CD4-positive, alpha-beta T cell treated with Interleukin-4 for 1 hour (primary cell): ENCODE results near the gene RAD51D.
"Not testable (repeated sequence)": the region's sequence is repeated elsewhere in the genome, so short reads cannot be mapped to it uniquely, and the experiment has no call there.

Source experiments
- DNase-seq, 2 donors: peaks; one replicate each; pipeline ENCODE4 v3.0.0-alpha.2; 2020 to 2022

The RAD51D gene

DNA sequence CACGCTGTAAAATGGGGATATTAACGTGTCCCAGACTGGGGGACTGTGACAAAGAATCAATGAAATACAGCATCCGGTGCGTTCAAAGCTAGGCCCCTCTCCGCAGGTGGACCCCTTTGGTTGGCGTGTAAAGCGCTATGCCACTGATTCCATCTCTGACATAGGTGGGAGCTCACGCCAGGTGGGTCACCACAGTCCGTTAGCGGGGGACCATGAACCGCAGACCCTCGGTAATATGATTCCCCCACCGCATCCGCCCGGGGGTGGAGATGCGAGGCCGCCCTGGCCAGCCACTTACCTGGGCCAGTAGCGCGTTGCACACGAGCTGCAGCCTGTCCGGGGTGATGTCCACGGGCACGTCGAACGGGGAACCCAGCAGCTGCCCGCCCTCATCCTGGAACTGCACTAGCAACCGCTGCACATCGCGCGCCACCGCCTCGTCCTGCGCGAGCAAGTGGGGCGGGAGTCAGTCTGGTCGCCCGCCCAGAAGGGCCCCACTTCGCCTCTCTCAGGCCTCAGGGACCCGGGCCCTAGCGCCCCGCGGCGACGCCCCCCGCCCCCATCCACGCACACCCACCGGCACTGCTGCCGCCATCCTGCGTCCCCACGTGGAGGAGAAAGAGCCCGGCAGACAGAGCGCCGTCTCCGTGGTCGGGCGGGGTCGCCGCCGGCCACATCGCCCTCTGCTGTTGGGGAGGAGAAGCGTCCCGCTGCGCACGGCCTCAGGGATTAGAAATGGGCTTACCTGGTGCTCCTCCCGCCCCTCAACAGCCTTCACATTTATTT is 22.2 kb upstream of the RAD51D start, which contains the start of gene NLE1:
Gene NLE1 (minus strand): TSS at position 623 of the 786 bp plus-strand sequence. CDS start 28 bp downstream, at position 595.
- DNase-seq = peak; percentile 87 to 90

DNA sequence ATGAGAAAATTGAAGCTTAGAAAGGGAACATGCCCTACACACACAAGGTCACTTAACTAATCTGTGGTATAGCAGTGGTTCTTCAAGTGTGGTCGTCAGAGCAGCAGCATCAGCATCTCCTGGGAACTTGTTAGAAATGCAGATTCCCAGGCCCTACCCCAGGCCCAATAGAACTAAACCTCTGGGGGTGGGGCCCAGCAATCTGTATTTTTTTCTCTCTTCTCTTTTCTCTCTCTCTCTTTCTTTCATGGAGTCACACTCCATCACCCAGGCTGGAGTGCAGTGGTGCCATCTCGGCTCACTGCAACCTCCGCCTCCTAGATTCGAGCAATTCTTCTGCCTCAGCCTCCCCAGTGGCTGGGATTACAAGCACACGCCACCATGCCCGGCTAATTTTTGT is 18.6 kb upstream of the RAD51D start:
- DNase-seq = no peak

DNA sequence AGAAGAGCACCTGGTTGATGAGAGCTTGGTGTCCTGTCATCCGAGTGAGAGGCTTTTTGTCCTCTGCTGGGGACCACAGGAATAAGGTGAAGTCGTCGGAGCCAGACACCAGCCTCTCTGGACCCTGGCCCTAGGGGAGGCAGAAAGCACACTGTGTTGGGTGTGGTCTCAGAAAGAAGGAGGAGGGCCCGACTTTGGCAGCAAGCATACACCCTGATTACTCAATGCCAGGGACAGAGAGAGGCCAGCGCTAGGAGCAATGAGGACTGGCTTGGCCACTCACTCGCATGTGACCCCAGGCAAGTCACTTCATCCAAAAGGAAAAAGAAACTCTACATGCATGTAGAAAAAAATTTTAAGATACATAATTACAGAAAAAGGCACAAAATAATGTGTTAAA is 15.7 kb upstream of the RAD51D start:
- no peak for DNase-seq

DNA sequence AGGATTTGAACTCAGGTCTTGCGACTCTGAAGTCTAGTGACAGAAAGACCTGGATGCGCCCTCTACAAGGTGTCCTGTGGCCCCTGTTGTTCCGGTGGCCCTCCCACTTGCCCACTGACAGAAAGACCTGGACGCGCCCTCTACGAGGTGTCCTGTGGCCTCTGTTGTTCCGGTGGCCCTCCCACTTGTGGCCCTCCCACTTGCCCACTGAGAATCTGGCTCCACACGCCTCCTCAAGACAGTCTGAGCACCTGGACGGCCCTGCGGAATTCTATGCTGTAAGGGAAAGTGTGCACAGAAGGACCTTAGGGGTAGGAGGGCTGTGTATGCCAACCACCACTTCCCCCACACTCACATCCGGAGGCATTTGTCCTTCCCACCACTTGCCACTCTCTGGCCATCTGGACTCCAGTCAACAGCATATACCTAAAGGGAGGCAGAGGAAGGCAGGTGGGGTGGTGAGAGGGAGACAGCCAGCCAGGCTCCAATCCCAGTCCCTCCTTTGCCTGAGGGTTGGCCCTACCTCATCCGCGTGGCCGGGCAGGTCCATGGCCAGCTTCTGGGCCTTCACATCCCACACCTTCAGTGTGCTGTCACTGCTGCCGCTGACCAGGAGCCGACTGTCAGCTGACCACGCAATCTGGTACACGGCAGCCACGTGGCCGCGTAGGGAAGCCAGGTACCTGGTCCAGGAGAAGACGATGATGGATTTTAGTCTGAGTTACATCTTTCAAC is 13.3 kb upstream of the RAD51D start:
- DNase-seq = no peak

DNA sequence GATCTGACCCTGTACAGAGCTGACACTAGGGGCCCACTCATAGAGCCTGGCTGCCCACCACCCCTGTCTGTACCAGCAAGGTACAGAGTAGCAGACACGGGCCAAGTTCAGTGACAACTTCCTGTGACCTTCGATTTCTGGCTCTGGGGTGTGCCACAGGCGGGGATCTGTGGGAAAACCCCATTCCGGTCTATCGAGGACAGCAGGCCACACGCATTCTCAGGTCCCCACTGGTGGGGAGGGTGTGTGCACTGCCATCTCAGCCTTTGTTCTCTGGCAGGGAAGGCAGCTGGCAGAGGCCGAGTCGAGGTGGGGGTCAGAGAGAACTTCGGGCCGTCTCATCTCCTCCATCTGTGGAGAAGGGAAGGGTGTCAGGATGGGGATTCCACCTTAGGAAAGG is 12.4 kb upstream of the RAD51D start:
- DNase-seq = no peak

DNA sequence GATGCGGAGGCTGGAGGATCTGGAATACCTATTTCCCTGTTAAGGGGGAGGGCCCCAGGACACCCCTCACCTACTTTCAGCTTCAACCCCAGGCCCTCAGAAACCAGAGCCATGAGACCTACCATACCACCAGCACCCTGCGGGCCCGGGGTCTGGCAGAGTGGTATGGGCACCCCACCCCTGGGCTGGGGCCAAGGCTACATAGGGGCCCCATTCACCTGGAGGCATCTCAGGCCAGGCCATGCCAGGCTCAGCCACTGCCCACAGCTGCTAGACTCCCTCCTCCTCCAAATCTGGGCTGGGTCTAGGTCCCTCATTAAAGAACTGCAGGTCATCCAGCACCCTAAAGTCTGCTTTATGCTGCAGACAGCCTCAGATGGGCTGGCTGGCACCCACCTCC is 10.7 kb upstream of the RAD51D start:
- DNase-seq = no peak

DNA sequence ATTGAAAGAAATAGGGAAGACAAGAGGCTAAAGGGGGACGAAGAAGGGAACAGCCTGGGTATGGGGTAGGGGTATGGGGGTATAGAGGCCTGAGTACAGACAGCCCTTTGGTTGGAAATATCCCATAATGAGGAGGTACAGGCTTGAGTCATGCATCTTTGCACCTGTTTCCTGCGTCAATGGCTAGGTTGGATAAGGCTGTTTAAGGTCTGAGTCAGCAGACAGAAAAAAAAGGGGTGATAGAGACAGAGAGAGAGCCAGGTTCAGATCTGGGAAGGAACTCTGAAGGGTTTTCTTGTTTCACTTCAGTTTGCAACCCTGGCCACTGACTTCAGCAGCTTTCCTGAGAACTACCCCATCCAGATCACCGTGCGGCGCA is 10.3 kb upstream of the RAD51D start:
- DNase-seq = no peak

DNA sequence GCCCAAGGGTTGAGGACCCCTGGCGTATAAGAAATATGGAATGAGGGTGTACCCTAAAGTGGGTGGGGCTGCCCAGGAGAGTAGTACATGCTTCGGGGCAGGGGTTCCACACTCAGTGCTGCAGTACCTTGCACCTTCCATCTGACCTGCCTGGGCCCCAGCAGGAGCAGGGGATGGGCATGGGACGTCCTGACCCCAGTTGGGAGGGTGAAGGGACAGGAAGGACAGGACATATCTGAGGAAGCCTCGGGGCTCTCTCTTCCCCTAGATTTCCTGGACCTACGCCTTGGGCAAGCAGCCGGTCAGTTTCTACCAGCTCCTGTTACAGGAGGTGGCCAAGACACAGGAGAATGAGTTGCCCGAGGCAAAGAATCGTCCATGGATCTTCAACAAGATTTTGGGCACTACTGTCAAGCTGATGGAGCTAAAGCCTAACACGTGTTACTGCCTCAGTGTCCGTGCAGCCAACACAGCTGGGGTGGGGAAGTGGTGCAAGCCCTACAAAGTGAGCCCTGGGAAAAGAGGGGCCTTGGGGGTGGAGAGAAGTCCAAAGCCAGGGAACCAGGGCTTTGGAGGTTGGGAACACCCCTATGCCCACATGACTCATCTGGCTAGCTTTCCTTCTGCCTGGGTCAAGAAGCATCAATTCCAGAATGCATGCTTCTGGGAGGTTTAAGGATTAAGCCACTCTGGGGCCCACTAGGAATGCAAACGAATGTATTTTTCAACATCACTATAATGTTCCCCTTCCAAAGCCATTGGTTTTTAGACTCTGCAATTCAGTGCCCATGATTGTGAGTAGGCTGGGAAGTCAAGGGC is 9.7 kb upstream of the RAD51D start:
- DNase-seq = no peak

DNA sequence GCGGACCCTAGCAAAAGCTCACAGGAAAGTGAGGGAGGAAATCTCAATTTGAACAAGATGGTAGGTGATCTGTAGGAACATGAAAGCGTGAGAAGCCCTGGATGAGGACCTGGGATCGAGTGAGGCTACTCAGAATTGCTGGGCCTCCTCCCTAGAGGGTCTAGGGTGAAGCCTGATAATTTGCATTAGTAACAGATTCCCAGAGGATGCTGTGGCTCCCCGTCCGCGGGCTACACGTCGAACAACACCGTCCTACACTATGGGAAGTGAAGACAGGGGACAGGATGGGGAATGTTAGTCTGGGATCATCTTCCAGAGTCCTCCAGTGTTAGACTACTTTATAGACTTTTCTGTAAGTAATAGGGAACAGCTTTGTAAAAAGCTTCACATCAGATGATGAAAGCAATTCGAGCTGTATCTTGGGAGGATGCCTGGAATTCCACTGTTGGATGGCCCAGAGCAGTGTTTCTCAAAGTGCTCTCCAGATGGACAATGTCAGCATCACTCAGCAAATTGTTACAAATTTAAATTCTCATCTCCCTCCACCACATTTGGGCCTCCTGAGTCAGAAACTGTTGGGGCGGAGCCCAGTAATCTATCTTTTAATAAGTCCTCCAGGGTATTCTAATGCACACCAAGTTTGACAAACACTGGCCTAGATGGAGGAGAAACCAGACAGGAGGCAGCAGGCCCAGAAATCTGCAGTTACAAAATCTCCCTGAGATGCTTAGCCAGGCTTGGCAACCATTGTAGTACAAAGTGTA is 8.3 kb upstream of the RAD51D start:
- DNase-seq = no peak

DNA sequence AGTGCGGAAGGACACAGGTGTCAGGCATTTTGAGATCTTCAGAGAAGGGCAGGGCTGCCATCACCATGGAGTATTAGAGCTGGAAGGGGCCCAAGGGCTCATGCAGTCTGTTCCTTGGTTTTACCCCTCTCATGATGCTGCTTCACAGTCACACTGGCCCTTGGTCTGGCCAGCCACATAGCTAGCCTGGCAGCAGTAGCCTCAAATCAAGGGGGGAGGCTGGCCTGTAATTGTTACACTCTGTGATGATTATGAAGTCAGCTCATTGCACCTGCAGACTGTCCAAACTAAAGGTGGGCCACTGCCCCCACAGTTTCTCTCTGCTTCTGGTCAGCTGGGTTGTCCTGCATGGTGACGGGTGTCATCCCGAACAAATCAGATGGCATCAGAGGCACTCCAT is 1.7 kb upstream of the RAD51D start, which contains the start of gene FNDC8:
Gene FNDC8 (plus strand): TSS at position 301 of the 400 bp plus-strand sequence. CDS start 79 bp downstream, at position 380.
- DNase-seq = no peak

DNA sequence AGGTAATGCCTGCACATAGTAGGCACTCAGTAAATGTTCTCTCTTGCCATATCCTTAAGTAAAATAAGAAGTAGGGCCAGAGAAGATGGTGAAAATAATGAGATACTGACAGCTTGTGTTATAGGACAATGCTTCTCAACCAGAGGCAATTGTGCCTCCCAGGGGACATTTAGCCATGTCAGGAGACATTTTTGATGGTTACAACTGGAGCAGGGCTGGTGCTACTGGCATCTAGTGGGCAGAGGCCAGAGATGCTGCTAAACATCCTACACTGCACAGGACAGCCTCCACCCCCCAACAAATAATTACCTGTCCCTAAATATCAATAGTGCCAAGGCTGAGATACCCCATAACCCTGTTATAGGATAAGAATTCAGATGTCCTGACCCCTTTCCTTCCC is 1.7 kb downstream of the RAD51D start:
- peak in 1 of 2 donors; percentile 42 for DNase-seq

DNA sequence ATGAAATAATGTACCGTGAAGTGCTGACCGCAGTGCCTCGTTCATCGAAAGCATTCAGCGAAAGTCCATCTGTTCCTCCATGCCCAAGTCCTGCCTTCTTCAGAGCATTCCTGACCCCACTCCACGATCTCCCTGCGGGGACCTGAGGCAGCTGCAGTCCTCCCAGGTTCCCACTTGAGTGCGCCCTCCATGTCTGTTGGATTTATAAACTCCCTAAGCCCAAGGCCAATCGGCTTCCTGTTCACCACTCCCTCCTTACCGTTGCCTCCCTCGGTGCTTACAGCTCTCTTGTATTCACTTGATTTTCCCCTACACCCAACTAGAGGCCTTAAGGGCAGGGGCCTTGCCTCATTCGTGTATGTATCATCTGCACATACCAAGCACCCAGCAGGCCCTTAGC is 2.8 kb downstream of the RAD51D start:
- no peak for DNase-seq

DNA sequence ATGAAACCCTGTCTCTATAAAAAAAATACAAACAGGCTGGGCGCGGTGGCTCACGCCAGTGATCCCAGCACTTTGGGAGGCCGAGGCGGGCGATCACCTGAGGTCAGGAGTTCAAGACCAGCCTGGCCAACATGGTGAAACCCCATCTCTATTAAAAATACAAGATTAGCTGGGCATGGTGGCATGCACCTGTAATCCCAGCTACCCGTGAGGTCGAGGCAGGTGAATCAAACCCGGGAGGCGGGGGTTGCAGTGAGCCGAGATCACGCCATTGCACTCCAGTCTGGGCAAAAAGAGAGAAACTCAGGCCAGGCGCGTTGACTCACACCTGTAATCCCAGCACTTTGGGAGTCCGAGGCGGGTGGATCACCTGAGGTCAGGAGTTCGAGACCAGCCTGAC is 8.9 kb downstream of the RAD51D start:
- DNase-seq = not testable (repeated sequence)

DNA sequence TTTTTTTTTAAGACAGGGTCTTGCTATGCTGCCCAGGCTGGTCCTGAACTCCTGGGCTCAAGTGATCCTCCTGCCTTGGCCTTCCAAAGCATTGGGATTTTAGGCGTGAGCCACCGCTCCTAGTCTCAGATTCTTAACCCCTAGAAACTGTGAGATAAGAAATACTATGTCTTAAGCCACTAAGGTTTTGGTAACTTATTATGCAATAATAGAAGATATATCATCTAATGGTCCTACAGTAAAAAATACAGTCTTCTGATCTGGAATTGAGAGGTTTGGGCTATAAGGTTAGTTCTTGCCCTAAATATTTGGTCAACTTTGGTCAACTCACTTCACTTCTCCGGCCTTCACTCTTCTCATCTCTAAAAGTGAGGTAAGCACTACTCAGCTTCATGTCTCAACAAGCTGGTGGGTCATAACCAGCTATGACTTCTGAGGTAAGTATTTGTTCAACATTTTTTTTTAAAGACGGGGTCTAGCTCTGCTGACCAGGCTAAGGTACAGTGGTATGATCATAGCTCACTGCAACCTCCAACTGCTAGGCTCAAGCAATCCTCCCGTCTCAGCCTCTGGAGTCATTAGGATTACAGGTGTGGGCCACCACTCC is 14.7 kb downstream of the RAD51D start:
- no peak for DNase-seq

DNA sequence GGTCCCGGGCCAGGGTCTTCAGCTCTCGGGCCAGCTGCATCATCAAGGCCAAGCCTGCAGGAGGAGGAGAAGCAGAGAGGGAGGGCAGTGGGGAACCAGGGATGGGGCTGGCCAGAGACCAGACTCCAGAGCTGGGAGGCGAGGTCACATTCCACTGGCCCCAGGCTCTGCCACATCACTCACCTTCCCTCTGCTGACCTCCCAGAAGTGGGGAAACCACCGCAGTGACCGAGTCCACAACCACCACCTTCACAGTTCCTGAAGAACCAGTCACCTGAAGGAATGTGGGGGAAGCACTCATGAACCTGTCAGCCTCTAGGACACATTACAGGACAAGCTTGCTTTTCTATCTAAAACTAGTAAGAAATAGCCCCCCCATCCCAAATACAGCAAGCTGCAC is 16.4 kb downstream of the RAD51D start:
- no peak for DNase-seq

DNA sequence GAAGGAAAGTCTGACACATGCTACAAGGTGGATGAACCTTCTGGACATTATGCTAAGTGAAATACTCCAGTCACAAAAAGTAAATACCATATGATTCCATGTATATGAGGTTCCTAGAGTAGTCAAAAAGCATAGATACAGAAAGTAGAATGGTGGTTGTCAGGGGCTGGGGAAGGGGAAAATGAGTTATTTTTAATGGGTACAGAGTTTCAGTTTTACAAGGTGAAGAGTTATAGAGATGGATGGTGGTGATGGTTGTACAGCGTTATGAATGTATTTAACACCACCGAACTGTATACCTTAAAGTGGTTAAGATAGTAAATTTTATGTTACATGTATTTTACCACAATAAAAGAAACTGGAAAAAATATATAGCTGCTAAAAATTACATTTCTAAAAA is 17.9 kb downstream of the RAD51D start:
- DNase-seq = no peak

DNA sequence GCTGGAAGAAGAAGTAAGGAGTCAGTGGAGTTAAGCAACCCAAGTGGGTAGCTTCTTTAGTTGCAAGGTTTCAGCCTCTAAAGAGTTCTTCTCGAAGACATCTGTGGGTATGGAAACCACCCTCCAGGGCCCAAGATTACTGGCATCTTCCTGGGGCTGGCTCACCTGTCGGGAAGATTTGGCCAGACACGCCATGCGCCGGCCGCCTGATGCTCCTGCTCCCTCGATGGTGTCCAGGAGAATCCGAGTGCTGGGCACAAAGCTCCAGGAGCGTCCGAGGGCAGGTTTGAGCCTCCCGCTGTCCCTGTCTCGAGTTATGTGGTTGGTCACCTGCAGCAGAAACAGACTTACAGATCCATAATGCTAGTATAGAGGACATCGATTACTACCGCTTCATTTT is 18.6 kb downstream of the RAD51D start:
- no peak for DNase-seq

DNA sequence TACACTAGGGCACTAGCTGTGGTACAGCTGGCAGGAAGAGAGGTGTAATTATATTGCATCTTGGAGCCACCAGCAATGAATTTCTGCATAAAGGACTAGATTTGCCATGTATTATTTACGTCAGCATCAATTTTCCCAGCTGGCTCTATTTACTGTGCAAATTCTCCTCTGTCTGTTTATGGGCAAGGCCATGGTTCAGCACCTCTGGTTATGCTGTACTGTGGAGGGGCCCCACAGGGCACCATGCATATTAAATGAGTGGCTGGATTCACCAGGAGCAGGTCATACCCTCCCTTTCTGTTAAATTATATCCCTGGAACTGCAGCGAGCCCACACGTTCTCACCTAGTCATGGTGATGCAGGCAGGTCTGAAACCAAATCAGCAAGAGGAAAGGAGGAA is 19.8 kb downstream of the RAD51D start:
- DNase-seq = no peak

DNA sequence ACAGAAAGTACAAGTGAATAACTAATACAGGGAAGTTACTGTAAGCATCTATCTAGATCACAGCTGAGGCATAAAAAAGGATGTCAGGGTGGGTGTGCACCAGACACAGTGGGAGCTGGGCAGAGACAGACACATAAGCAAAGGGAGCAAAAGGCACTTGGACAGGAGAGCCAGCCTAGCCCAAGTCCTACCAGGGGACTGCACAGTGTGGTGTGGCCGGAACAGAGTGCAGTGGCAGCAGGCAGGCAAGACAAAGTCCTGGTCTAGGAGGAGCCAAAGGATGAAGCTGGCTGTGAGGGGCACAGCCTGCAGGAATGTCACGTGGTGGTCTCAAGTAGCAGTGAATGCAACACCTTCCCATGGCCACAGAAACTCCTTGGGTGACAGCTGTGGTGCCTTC is 21.9 kb downstream of the RAD51D start:
- no peak for DNase-seq

DNA sequence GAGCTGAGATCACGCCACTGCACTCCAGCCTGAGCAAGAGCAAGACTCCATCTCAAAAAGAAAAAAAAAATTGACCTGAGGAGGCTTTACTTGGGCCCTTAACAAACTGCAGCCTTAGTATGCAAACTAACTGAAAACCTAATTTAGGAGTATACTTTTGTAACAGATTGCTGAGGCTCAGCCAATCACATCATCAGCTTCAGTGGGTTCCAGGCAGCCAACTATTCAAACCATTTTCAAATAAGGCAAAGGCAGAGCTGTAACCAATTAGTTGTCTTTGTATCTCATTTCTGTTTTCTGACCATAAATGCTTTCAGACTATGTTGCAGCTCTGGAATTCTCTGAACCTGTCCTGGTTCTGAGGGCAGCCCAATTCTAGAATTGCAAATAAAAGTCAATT is 23.9 kb downstream of the RAD51D start:
- no peak for DNase-seq

DNA sequence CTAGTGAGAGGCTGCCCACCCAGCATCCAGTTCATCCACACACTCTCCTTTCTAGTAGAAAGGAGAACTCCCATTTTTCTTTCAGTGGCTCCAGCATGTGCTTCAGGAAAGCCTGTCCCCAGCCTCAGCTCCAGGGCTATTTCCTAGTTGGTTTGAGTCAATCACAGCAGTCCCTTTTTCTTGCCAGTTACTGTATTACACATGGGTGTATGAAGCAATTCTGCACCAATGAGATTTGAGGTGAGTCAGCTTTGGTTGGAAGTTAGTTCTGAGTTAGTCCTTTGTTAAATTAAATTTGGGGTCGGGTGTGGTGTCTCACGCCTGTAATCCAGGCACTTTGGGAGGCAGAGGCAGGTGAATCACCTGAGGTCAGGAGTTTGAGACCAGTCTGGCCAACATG is 24.8 kb downstream of the RAD51D start:
- DNase-seq = no peak

DNA sequence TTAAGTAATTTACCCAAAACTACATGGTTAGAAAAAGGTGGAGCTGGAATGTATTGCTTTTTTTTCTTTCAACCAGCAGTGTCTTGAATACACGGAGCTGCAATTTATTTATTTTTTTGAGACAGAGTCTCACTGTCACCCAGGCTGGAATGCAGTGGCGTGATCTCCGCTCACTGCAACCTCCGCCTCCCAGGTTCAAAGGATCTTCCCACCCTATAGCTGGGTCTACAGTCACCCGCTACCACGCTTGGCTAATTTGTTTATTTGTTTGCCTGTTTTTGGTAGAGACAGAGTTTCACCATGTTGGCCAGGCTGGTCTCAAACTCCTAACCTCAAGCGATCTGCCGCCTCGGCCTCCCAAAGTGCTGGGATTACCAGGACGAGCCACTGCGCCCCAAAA is 29.0 kb downstream of the RAD51D start:
- not testable (repeated sequence) for DNase-seq
